Measurements from ENCODE around the gene AFG3L2.

The AFG3L2 gene

DNA sequence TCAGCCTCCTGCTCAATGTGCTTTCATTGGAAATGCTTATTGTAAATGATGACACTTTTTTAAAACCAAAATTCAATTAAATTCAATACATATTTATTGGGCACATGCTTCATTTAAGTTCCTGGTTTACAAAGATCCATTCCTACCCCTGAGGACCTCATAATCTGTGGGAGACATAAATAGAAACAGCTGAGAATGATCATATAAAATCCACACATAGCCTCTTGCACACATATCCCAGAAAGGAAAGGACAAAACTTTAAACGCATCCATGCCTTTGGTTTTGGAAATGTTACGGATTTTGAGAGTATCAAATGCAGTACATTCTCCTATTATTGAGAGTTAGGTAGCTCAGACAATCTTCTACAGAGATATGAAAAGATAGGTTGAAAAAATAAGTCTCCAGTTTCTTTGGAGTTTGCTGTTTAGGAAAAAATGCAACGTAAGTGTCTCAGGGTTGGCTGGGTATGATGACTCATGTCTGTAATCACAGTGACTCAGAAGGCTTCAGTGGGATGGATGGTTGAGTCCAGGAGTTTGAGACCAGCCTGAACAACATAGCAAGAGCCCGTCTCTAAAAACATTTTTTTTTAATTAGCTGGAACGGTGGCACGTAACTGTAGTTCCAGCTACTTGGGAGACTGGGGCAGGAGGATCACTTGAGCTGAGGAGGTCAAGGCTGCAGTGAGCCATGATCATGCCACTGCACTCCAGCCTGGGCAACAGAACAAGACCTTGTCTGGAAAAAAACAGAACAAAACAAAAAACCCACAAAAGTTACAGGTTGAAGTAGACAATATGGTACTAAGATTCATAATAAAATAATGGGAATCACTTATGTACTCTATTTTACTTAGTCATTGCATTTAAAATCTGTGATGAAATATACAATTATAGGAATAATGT lies 26.8 kb upstream of the AFG3L2 start:
- H2AFZ ChIP-seq (ENCODE audit: low read depth, low read length): 0 out of 2 replicates have a peak overlapping the region, but pooled peaks have one; percentile 14
- no peaks in the 10 kb centered on the region for H4K20me1 ChIP-seq (ENCODE audit: insufficient read depth, low read length)
- TF ChIP-seq EZH2phosphoT487 (IDR thresholded peaks at IDR 0.05; ENCODE audit: low read depth) (no peak), CTCF (IDR thresholded peaks at IDR 0.05; ENCODE audit: low read depth, low read length) (no peak)
- H3K4me3 ChIP-seq (ENCODE audit: low read length): no peak overlapping the region
- no peaks in the 10 kb centered on the region for H3K36me3 ChIP-seq (replicated peaks; ENCODE audit: low read depth, low read length)
- H3K9me3 ChIP-seq (ENCODE audit: insufficient read depth, low read length): no peaks in the 10 kb centered on the region
- H3K4me1 ChIP-seq (ENCODE audit: low read length): peaks cover 16% of the 10 kb centered on the region
- H3K79me2 ChIP-seq (ENCODE audit: low read length): peaks cover 10% of the 10 kb centered on the region
- H3K9ac ChIP-seq (ENCODE audit: low read length): no peak overlapping the region
- H3K27ac ChIP-seq (ENCODE audit: low read length): no peak overlapping the region
- H3K4me2 ChIP-seq (ENCODE audit: low read length): 0 out of 2 replicates have a peak overlapping the region, but pooled peaks have one; percentile 4
- peaks cover 37% of the 10 kb centered on the region for H3K27me3 ChIP-seq (ENCODE audit: low read depth, low read length)

- H3K27me3 ChIP-seq (ENCODE audit: low read depth, low read length): peaks cover 35% of the 10 kb centered on the region
- no peak overlapping the region for H3K27ac ChIP-seq (ENCODE audit: low read length)
- H3K4me3 ChIP-seq (ENCODE audit: low read length): no peak overlapping the region
- H4K20me1 ChIP-seq (ENCODE audit: insufficient read depth, low read length): no peaks in the 10 kb centered on the region
- H3K9me3 ChIP-seq (ENCODE audit: insufficient read depth, low read length): no peaks in the 10 kb centered on the region
- H3K9ac ChIP-seq (ENCODE audit: low read length): no peak overlapping the region
- TF ChIP-seq CTCF (IDR thresholded peaks at IDR 0.05; ENCODE audit: low read depth, low read length) (no peak), EZH2phosphoT487 (IDR thresholded peaks at IDR 0.05; ENCODE audit: low read depth) (no peak)
- no peaks in the 10 kb centered on the region for H3K36me3 ChIP-seq (replicated peaks; ENCODE audit: low read depth, low read length)
- no peak overlapping the region for H3K4me2 ChIP-seq (ENCODE audit: low read length)
- no peak overlapping the region for H2AFZ ChIP-seq (ENCODE audit: low read depth, low read length)
- H3K4me1 ChIP-seq (ENCODE audit: low read length): peaks cover 11% of the 10 kb centered on the region
- H3K79me2 ChIP-seq (ENCODE audit: low read length): no peaks in the 10 kb centered on the region
Observed at GRCh38 chr18:12401881-12402280, 24.9 kb upstream of the AFG3L2 start.

DNA sequence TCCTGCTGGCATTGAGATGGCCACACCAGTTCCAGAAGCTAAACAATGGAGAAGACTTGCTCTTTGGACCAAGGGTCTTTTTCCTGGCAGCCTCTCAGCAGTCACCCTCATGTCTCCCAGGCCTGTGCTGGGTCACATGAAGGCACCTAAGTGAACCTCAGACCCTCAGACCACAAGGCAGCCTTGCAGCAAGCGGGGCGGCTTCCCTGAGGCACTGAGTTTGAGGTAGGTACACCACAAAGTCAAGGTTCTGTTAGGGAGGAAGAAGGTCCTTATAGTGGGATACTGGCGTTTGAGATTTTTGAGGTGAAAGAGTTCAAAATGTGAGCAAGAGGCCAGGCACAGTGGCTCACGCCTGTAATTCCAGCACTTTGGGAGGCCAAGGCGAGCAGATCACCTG lies 22.2 kb upstream of the AFG3L2 start:
- H3K9ac ChIP-seq (ENCODE audit: low read length): no peak overlapping the region
- no peak overlapping the region for H2AFZ ChIP-seq (ENCODE audit: low read depth, low read length)
- no peak overlapping the region for H3K4me2 ChIP-seq (ENCODE audit: low read length)

More for the DNA sequence above, 22.2 kb upstream of the AFG3L2 start:
- TF ChIP-seq EZH2phosphoT487 (IDR thresholded peaks at IDR 0.05; ENCODE audit: low read depth): no peak
- no peak for TF ChIP-seq CTCF (IDR thresholded peaks at IDR 0.05; ENCODE audit: low read depth, low read length)
- H3K27me3 ChIP-seq (ENCODE audit: low read depth, low read length): peaks cover 10% of the 10 kb centered on the region
- H3K79me2 ChIP-seq (ENCODE audit: low read length): no peaks in the 10 kb centered on the region
- no peaks in the 10 kb centered on the region for H3K9me3 ChIP-seq (ENCODE audit: insufficient read depth, low read length)
- H3K4me1 ChIP-seq (ENCODE audit: low read length): peaks cover 7% of the 10 kb centered on the region
- no peaks in the 10 kb centered on the region for H4K20me1 ChIP-seq (ENCODE audit: insufficient read depth, low read length)
- no peak overlapping the region for H3K27ac ChIP-seq (ENCODE audit: low read length)
- H3K4me3 ChIP-seq (ENCODE audit: low read length): no peak overlapping the region
- no peaks in the 10 kb centered on the region for H3K36me3 ChIP-seq (replicated peaks; ENCODE audit: low read depth, low read length)
